Measurements from ENCODE around the gene SNX8. TPM values are rescaled to one million over a fixed set of nuclear protein-coding genes. Genes with fewer than 3 reads are reported as not detected.
A peak's percentile ranks its signal among the peaks of the same experiment; 100 is the strongest.
"Not testable (repeated sequence)": the region's sequence is repeated elsewhere in the genome, so short reads cannot be mapped to it uniquely, and the experiment has no call there.

Gene SNX8
- 11.1 and 13.1 TPM in 2 replicates for total RNA-seq

DNA sequence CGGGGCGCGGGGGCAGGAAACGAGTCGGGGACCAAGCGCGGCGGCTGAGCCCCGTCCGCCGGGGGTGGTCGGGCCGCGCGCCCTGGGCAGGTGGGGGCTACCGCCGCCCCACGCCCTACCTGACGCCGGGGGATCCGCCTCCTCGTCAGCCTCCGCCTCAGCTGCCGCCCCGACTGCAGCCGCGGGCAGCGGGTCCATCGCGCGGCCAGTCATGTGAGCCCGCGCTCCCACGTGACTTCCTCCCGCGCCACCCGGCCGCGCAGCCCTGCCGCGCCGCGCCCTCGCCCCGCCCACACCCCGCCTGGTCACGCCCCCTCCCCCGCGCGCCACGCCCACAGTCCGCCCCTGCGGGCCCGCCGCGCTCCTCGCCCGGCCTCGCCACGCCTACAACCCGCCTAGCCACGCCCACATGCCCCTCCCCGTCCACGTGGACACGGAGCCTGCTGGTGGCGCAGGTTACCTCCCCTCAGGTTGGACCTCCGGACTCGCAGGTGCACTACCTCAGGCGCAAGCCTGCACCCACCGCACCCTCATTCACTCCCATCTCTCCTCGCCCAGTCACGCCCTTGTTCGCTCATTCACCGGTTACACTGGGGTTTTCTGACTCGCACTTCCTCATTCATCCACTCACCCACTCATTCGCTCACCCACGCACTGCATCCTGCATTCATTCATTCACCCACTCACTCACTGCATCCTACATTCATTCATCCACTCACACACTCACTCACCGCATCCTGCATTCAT, at the start of gene SNX8:
SNX8 (minus strand) TSS at position 233 of the 747 bp plus-strand sequence; CDS start at position 213, 20 bp downstream.
- peak; percentile 45 for DNase-seq (ENCODE audit: low read depth, low spot score)

- DNase-seq (ENCODE audit: low read depth, low spot score), result no peak
These were observed 48.3 kb upstream of the SNX8 start for GRCh38 chr7:2362385-2363088.

DNA sequence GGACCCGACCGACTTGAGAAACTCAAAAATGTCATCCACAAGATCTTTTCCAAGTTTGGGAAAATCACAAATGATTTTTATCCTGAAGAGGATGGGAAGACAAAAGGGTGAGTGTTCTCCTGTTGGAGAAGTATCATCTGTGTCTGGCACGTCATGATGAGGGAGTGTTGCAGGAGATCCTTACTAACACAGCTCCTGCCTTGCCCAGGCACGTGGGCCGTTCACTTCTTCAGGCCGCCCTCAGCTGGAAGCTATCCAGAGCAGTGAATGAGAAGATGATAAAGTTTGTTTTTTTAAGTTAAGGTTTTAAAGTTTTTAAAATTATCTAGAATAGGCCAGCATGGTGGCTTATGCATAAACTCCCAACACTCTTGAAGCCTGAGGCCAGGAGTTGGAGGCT, 46.6 kb upstream of the SNX8 start:
- DNase-seq (ENCODE audit: low read depth, low spot score), result no peak

- DNase-seq (ENCODE audit: low read depth, low spot score), result no peak
These were observed 45.4 kb upstream of the SNX8 start for GRCh38 chr7:2359610-2360009.

GRCh38 chr7:2358968-2359527, 44.8 kb upstream of the SNX8 start:
- no peak for DNase-seq (ENCODE audit: low read depth, low spot score)

DNA sequence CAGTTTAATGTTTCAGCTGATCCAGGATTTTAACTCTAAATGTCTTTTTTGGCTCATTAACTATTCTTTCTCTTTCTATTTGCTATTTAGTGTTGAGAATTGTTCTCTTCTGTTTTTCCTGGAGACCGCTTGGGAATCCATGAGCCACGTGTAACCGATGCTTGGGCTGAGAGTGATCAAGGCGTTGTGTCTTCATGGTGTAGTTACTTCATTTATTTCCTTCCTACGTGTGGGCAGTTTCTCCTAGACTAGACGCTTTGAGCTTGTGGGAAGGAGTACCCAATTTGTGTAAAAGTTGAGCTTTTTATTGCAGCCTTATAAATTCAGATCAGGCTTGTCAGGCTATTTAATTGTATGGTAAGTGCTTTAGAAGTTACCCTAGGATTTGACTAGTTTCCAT, 43.3 kb upstream of the SNX8 start:
- no peak for DNase-seq (ENCODE audit: low read depth, low spot score)

- DNase-seq (ENCODE audit: low read depth, low spot score), result no peak
These were observed 42.9 kb upstream of the SNX8 start for GRCh38 chr7:2357165-2357564.

DNA sequence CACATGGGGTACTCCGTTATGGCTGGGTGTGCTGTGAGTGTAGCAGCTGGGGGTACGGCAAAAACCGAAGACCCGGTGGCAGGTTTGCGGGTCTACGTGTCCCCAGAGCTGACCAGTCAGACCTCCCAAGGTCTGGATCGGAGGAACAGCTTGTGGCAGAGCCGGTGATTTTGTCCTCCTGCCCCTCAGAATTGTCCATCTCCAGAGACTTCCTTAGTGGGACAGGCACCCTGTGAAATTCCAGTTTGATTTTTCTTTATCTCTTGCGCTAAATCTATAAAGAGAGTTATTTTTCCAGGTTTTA, 41.4 kb upstream of the SNX8 start:
- DNase-seq (ENCODE audit: low read depth, low spot score), result no peak

DNA sequence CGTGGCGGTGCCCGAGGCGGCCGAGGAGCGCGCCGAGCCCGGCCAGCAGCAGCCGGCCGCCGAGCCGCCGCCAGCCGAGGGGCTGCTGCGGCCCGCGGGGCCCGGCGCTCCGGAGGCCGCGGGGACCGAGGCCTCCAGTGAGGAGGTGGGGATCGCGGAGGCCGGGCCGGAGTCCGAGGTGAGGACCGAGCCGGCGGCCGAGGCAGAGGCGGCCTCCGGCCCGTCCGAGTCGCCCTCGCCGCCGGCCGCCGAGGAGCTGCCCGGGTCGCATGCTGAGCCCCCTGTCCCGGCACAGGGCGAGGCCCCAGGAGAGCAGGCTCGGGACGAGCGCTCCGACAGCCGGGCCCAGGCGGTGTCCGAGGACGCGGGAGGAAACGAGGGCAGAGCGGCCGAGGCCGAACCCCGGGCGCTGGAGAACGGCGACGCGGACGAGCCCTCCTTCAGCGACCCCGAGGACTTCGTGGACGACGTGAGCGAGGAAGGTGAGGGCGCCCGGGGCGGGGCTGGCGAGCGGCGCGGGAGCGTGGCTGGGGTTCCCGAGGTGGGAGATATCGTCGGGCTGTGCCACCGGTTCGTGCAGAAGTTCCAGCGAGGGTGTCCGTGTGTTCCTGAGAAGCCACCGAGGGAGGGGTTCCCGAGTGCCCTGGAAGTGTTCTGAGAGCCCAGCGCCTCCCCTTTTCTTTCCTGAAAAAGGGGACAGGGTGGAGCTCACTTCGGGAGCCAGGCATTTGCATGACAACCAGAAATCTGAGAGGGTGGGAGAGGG, 40.9 kb upstream of the SNX8 start:
- DNase-seq (ENCODE audit: low read depth, low spot score), result no peak

DNA sequence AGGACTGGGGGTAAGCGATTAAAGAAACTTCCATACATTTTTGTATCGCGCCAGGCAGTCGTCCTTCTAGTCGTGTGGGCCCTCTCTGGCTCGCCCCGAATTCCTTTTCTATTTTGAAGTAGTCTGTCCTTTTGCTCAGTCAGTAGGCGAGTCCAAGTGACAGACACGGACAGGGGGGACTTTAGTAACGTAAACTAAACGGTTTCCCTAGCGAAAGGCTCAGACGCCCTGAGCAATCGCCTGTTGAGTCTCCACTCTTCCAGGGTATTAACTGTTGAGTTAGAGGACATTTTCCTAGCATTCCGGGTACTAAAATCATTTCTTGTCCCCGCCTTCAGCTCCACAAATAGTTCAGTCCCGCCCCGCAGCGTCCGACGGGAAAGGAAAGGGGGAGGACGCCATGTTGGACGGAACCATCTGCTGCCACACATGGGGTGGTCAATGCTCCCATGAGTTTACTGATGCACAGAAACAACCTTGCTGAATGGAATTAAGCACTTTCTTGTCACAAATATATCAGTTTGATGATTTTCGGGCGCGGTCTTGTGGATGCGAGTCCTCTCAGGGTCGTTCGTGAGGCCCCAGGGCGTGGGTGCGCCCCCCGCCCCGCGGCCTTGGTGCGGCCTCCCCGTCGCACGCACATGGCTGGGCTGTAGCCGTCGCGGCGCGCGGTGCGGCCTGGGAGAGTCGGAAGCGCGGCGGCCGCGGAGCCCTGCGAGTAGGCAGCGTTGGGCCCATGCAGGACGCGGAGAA, 40.1 kb upstream of the SNX8 start, which contains the start of gene EIF3B:
EIF3B (plus strand) TSS at position 642 of the 753 bp plus-strand sequence; CDS start at position 737, 95 bp downstream.
- peak; percentile 82 for DNase-seq (ENCODE audit: low read depth, low spot score)

- DNase-seq (ENCODE audit: low read depth, low spot score), result peak; percentile 44
These were observed 39.6 kb upstream of the SNX8 start for GRCh38 chr7:2353936-2354185.

DNA sequence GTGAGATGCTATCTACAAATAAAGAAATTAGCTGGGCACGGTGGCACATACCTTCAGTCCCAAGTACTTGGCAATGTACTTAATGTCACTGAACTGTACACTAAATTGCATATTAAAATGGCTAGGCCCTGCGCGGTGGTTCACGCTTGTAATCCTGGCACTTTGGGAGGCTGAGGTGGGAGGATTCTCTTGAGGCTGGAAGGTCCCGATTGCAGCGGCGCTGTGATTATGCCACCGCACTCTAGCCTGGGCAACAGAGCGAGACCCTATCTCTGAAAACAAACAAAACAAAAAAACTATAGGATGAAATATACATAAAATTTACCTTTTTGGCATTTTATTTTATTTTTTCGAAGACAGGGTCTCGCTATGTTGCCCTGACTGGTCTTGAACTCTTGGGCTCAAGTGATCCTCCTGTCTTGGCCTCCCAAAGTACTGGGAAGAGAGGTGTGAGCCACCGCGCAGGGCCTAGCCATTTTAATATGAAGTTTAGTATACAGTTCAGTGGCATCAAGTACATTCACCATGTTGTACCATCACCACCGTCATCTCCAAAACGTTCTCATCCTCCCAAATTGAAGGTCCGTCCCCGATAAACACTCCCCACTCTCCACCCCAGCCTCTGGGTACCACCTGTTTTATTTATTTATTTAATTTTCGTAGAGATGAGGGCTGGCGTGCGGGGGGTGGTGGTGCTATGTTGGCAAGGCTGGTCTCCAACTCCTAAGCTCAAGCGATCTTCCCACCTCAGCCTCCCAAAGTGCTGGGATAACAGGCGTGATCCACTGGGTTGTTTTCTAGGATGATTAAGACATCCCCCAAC, 39.1 kb upstream of the SNX8 start:
- DNase-seq (ENCODE audit: low read depth, low spot score), result no peak

DNA sequence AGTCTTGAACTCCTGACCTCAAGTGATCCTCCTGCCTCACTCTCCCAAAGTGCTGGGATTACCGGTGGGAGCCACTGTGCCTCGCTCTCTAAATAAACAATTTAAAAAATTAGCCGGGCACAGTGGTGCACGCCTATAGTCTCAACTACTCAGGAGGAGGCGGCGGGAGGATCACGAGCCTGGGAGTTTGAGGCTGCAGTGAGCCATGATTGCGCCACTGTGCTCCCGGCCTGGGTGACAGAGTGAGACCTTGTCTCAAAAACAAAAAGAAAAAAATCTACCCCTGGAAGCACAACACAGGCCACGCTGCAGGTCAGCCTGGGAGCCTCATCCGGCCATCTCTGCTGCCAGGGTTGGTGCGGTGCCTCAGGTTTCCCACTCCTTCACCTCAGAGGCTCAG, 36.6 kb upstream of the SNX8 start:
- DNase-seq (ENCODE audit: low read depth, low spot score), result no peak

DNA sequence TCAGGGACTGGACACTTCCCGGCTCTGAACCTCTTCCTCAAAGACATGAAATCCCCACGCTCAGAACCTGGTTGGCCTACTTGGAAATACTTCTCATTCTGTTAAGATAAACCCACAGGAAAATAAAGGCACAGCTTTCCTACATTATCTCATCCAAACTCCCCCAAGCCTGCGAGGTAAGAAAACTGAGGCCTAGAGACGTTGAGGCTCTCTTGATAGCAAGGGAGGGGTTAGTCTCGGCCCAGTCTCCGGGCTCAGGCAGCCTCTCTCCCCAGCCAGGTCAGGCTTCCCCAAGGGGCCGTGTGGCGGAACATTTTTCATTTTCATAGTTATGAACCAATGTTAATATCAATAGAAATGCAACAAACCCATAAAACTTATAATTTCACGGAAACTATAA, 35.8 kb upstream of the SNX8 start:
- DNase-seq (ENCODE audit: low read depth, low spot score), result no peak

DNA sequence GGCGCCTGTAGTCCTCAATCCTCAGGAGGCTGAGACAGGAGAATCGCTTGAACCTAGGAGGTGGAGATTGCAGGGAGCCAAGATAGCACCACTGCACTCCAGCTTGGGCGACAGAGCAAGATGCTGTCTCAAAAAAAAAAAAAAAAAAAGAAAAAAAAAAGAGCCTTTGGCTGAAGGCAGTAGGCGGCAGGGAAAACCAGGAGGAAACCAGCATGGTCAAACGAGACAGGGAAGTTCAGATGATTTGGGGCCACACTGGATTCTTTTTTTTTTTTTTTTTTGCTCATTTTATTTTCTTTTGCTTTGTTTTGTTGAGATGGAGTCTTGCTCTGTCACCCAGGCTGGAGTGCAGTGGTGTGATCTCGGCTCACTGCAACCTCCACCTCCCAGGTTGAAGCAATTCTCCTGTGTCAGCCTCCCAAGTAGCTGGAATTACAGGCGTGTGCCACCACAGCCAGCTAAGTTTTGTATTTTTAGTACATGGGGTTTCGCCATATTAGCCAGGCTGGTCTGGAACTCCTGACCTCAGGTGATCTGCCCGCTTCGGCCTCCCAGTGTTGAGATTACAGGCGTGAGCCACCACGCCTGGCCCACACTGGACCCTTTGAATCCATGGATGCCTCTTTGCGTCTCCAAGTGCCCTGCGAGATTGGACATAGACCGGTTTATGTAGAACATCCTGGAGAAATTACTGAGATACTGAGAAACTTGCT, 33.3 kb upstream of the SNX8 start:
- not testable (repeated sequence) for DNase-seq (ENCODE audit: low read depth, low spot score)

DNA sequence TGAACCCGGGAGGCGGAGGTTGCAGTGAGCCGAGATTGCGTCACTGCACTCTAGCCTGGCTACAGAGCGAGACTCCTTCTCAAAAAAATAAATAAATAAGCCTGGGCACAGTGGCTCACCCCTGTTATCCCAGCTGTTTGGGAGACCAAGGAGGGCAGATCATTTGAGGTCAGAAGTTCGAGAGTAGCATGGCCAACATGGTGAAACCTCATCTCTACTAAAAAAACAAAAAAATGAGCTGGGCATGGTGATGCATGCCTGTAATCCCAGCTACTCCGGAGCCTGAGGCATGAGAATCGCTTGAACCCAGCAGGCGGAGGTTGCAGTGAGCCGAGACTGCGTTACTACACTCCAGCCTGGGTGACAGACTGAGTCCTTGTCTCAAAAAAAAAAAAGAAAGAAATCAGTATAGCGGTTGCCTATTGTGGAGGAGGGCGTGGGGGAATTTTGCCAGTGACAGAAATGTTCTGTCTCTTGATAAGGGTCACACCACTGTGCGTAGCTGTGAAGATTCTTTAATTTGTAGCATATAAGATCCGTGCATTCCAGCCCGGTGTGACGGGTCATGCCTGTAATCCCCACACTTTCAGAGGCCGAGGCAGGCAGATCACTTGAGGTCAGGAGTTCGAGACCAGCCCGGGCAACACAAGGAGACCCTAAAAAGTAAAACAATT, 22.5 kb upstream of the SNX8 start:
- DNase-seq (ENCODE audit: low read depth, low spot score), result no peak

GRCh38 chr7:2332606-2333231, 18.5 kb upstream of the SNX8 start:
- DNase-seq (ENCODE audit: low read depth, low spot score), result not testable (repeated sequence)

- DNase-seq (ENCODE audit: low read depth, low spot score), result no peak
These were observed 17.5 kb upstream of the SNX8 start for GRCh38 chr7:2331707-2332106.

DNA sequence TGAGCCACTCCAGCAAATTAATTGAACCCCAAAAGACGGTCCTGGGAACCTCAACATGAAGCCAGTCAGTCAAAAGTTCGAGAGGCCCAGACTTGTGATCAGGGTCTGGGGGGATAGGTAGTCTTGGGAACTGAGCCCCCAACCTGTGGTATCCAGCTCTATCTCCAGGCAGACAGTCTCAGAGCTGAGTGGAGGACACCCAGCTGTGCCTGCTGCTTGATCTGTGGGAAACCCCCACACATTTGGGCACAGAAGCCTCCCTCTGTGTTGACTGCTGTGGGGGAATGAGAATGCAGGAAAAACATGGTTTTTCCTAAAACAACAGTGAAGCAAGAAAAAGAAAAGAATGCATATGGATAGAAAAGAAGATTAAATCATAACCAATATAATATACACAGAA, 16.3 kb upstream of the SNX8 start:
- no peak for DNase-seq (ENCODE audit: low read depth, low spot score)

Data from pulmonary artery endothelial cell (primary cell).